Activated T-cell treated with anti-CD3 and anti-CD28 coated beads for 48 hours (primary cell): Measurements from ENCODE around the gene RNASE7.

Experiments
- DNase-seq: peaks from one replicate; pipeline ENCODE4 v3.0.0-alpha.2; 2020; ENCODE audit warnings: low read depth

The RNASE7 gene

DNA sequence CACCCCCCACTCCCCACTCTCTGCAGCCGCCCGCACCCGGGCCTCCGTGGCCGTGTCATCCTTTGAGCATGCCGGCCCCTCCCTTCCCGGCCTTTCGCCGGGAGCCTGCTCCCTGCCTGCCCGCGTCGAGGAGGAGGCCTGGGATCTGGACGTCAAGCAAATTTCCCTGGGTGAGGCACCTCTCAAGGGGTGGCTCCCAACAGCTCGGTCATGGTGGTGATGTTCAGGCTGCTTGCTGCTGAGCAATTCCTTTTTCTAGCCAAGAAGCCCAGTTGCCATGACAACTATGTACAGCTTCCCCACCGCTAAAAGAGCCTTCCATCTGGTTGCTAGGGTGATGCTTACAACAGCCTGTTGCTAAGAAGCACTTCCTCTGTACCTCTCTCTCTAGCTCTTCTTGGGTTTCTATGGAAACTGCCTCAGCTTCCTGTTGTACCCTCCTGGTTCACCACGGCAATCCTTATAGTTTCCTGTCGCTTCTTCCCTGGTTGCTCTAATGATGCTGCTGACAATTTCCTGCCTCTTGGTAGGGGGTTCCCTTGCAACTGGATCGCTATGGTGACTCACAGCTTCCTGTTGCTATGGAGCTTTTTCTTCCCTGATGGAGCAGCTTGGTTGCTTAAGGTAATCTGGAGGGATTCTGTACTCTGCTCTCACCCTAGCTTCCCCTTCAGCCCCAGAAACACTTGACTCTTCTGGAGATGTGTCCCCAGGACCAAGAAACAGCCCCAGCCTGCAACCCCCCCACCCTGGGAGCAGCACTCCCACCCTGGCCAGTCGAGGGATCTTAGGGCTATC is 45.3 kb downstream of the RNASE7 start:
- no peak for DNase-seq

DNA sequence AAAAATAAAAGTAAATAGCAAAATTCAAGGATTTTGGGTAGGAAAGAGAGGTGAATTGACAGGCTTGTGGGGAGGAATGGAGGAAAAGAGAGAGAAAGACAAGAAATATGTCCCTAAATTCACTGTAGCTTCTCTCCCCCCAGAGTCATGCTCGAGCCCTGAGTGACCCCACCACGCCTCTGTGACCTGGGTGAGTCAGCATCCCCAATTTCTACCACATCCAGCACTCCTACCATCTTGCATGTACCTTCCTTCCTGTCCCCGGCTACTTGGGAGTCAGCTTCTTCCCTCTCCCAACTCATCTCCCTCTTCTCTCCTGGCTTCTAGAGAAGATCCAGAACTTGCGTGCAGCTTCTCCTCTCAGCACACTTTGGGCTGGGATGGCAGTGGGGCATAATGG is 46.5 kb downstream of the RNASE7 start:
- no peak for DNase-seq

DNA sequence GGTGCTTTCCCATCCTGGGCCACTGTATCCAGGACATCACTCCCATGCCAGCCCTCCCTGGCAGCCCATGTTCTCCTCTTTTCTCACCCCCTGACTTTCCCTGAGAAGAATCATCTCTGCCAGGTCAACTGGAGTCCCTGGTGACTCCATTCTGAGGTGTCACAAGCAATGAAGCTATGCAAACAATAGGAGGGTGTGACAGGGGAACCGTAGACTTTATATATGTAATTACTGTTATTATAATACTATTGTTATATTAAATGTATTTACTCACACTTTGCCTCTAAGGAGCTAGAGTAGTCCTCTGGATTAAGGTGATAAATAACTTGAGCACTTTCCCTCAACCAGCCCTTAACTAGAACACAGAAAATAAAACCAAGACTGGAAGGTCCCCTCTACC is 47.1 kb downstream of the RNASE7 start:
- DNase-seq, result no peak

DNA sequence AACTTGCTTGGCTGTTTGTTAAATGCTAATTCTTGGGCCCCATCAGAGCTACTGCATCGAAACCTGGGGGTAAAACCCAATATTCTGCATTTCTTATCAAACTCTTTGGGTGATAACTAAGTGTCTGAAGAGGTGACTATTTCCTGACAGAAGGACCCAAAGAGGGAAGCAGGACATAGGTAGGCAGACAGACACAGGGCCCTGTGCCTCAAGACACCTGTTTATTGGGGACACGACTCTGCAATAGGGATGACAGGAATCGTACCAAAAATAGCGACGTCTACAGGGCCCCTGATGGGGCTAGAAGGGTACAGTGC is 47.7 kb downstream of the RNASE7 start:
- no peak for DNase-seq

DNA sequence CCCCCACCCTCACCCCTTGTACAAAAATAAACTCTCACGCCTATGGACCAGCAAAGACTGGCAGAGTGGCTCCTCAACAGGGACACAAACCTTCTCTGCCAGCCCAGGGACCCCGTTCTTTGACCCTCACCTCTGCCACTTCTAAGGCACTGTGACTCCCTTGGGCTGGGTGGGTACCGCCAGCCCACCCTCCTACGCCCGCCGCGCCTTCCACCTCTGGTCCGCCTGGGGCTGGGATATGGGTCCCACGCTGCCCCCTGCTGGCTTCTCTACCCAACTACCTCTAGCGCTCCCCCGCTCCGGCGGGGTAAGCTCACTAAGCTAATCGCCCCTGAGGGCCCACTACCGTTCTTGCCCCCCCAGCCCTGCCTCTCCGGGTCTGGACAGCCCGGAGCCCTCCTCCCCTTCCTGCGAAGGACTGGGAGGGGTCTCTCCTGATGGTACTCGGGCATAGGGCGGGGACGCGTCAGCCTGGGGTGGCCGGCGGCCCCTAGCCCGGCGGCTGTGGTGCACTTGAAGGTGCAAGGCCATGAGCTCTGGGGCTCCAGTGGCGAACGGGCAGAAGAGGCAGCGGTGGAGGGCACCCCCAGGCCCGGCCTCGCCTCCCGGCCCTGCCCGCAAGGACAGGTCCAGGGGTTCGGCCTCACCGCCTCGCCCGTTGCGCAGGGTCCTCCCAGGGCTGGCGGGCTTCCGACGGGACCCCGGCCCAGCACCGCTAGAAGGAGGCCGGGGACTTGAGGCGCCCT is 48.2 kb downstream of the RNASE7 start:
- no peak for DNase-seq

DNA sequence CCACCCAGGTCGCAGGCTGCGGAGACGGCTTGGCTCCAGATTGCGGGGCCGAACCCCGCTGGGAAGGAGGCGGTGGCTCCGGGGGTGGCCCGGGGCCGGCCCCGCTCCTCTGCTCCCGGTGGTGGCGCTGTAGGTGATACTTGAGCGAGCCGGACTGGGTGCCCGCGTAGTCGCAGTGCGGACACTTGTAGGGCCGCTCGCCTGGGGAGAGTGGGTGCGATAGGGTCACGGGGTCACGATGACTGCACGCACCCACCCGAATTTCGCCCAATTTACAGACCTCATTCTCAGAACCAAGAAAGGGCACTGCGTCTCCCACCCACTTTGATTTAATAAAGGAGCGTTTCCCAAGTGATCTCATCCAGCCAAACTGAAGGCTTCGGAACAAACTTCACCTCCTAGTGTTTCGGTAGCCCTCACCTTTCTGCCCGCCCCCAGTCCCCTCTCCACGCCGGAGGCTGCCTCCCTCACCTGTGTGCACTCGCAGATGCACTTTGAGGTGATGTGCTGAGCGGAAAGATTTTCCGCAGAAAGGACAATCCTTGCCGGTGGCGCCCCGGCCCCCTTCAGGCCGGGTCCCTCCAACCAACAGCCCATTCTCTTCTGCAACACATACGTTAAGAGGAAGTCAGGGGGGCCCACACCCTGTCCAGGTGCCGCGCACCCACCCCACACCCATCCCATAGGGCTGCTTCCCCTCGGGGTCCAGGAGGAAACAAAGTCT is 48.9 kb downstream of the RNASE7 start:
- DNase-seq, result no peak

DNA sequence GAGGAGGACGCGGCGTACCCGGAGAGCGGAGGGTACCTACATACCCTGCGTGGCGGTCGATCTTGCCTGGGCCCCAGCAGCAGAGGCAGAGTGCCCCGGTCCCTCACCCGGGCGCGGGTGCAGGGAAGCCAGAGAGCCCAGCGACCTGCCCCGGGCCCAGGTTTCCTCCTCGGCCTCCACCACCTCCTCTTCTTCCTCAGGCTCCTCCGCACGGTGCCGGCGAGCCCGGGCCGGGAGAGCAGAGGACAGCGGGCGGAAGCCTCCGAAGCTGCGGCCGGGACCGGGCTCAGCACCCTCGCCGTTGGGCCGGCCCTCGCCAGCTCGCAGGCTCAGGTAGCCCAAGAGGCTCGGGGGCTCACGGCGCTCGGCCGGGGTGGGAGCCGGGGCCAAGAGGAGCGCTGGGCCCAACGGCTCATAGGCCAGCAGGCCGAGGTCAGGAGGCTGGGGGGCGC is 49.7 kb downstream of the RNASE7 start:
- no peak for DNase-seq

DNA sequence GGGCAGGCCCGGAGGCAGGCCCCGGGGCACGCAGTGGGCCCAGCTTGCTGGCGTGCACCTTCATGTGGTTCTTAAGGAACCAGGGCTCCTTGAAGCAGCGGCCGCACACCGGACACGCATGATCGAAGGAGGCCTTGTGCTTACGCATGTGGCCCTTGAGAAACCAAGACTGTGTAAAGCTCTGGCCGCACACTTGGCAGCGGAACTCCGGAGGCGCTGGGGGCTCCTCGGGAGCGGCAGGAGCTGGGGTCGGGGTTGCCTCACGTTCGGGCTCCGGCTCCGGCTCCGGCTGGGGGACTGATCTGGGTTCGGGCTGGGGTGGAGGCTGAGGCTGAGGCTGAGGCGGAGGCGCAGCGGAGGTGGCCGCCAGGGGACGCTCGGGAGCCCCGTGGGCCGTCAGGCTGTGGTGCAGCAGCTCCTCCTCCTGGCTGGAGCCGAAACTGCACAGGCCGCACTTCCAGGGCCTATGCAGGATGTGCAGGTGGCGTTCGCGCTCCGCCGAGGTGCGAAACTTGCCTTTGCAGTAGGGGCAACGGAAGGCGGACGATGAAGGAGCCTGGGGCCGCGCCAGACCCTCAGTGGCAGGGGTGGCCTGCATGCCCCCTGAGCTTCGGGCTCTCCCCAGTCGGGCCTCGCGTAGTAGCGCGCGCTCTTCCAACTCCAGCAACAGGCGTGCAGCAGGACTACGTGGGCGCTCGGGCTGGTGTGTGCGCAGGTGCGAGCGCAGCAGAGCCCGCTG is 50.3 kb downstream of the RNASE7 start:
- peak; percentile 88 for DNase-seq

DNA sequence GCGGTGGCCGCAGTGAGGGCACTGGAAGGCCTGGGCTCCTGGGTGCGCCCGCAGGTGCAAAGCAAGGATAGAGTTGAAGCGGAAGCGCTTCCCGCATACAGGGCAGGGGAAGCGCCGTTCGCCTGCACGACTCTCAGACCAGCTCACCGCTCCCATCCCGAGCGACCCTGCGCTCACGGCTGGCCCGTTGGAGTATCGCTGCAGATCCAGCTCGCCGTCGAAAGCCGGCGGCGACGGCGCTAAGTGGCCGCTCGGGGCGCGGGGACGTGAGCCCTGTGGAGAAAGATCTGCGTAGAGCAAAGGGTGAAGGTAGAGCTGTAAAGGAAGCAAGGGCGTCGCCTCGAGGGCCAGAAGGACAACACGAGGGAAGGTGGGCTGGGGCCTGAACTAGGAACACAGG is 50.9 kb downstream of the RNASE7 start:
- DNase-seq, result no peak
